ENCODE measurements around the gene KCNG2.

KCNG2 gene

DNA sequence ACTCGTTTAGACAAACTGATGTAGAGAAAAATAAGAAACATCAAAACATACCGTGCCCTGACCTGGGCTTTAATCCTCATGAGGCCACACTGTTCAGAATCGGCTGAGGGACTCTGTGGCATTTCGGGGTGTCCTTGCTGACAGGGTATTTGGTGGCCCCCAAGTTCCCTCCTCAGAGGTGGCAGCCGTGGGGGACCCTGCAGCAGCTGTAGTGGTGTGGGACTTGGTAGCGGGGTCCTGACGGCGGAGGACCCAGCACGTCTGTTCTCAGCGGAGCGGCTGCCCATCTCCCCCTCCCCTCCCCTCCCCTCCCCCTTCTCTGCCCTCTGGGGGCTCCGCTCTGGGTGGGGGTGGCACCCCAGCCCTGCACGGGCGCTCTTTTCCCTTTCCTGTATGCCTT lies 18.4 kb downstream of the KCNG2 start:
- Histone ChIP-seq H3K4me3 (ENCODE audit: low read length, poor library complexity, severe bottlenecking) (no peak overlapping the region), H3K27me3 (ENCODE audit: insufficient read depth, low read length, poor library complexity, severe bottlenecking) (no peaks in the 10 kb centered on the region), H3K9ac (ENCODE audit: low read depth, low read length, poor library complexity, severe bottlenecking) (no peak overlapping the region), H3K9me2 (replicated peaks; ENCODE audit: low read depth, low read length) (no peaks in the 10 kb centered on the region), H3K4me1 (ENCODE audit: insufficient read depth, low read length, poor library complexity, severe bottlenecking) (no peaks in the 10 kb centered on the region), H3K79me2 (ENCODE audit: insufficient read depth, low read length) (no peaks in the 10 kb centered on the region), H3K36me3 (ENCODE audit: insufficient read depth, low read length) (no peaks in the 10 kb centered on the region), H4K20me1 (ENCODE audit: insufficient read depth, low read length, poor library complexity, severe bottlenecking) (no peaks in the 10 kb centered on the region), H3F3A (ENCODE audit: low read depth) (no peaks in the 10 kb centered on the region), H3K4me2 (ENCODE audit: low read depth, low read length, poor library complexity, severe bottlenecking) (no peak overlapping the region), H3K9me3 (ENCODE audit: insufficient read depth, low read depth, low read length) (peaks cover 27% of the 10 kb centered on the region; the same call in 1 of the 2 replicates), H2AFZ (ENCODE audit: low read length) (no peak overlapping the region)
- no peak for TF ChIP-seq EZH2phosphoT487 (IDR thresholded peaks at IDR 0.05; ENCODE audit: borderline replicate concordance)
- TF ChIP-seq, protein P1, sequence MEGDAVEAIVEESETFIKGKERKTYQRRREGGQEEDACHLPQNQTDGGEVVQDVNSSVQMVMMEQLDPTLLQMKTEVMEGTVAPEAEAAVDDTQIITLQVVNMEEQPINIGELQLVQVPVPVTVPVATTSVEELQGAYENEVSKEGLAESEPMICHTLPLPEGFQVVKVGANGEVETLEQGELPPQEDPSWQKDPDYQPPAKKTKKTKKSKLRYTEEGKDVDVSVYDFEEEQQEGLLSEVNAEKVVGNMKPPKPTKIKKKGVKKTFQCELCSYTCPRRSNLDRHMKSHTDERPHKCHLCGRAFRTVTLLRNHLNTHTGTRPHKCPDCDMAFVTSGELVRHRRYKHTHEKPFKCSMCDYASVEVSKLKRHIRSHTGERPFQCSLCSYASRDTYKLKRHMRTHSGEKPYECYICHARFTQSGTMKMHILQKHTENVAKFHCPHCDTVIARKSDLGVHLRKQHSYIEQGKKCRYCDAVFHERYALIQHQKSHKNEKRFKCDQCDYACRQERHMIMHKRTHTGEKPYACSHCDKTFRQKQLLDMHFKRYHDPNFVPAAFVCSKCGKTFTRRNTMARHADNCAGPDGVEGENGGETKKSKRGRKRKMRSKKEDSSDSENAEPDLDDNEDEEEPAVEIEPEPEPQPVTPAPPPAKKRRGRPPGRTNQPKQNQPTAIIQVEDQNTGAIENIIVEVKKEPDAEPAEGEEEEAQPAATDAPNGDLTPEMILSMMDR (conservative IDR thresholded peaks at IDR 0.05; ENCODE audit: low read length) = no peak

DNA sequence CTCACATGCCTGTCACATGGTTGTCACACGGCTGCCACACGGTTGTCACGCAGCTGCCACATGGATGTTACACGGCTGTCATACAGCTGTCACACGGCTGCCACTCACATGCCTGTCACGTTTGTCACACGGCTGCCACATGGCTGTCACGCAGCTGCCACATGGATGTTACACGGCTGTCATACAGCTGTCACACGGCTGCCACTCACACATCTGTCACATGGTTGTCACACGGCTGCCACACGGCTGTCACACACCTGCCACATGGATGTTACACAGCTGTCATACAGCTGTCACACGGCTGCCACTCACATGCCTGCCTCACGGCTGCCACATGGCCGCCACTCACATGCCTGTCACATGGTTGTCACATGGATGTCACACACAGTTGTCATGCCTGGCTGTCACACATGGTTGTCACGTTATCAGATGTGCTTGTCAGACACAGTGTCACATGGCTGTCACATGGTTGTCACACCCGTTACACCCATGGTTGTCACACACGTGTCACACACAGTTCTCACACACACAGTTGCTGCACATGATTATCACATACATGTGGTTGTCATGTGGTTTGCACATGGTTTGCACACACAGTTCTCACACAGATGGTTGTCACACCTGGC lies 19.4 kb downstream of the KCNG2 start:
- Histone ChIP-seq H3K4me2 (ENCODE audit: low read depth, low read length, poor library complexity, severe bottlenecking) (no peak overlapping the region), H3K9me2 (replicated peaks; ENCODE audit: low read depth, low read length) (no peaks in the 10 kb centered on the region), H3K27me3 (ENCODE audit: insufficient read depth, low read length, poor library complexity, severe bottlenecking) (no peaks in the 10 kb centered on the region), H3K4me3 (ENCODE audit: low read length, poor library complexity, severe bottlenecking) (no peak overlapping the region), H3K36me3 (ENCODE audit: insufficient read depth, low read length) (no peaks in the 10 kb centered on the region), H4K20me1 (ENCODE audit: insufficient read depth, low read length, poor library complexity, severe bottlenecking) (no peaks in the 10 kb centered on the region), H3K9me3 (ENCODE audit: insufficient read depth, low read depth, low read length) (peaks cover 26% of the 10 kb centered on the region; the same call in 1 of the 2 replicates), H3K79me2 (ENCODE audit: insufficient read depth, low read length) (no peaks in the 10 kb centered on the region), H2AFZ (ENCODE audit: low read length) (no peak overlapping the region), H3K4me1 (ENCODE audit: insufficient read depth, low read length, poor library complexity, severe bottlenecking) (no peaks in the 10 kb centered on the region), H3K9ac (ENCODE audit: low read depth, low read length, poor library complexity, severe bottlenecking) (no peak overlapping the region), H3F3A (ENCODE audit: low read depth) (no peaks in the 10 kb centered on the region)
- TF ChIP-seq EZH2phosphoT487 (IDR thresholded peaks at IDR 0.05; ENCODE audit: borderline replicate concordance) = no peak
- TF ChIP-seq, protein P1 (conservative IDR thresholded peaks at IDR 0.05; ENCODE audit: low read length) = no peak

DNA sequence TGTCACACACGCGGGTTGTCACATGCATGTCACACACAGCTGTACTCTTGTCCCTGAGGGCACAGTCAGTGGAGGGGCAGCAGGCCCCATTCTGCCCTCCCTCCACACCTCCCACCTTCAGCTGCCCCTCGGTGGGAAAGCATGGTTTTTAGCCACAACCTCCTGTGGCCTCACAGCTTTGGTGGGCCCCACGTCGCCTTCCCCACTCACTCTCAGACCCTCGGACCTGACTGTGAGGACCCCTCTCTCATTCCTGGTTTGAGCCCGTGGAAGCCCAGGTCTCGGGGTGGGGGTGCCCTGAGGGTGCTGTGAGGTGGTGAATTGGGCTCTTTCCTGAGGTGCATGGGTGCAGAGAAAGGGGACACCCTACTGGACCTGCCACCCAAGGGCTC lies 19.9 kb downstream of the KCNG2 start:
- Histone ChIP-seq H4K20me1 (ENCODE audit: insufficient read depth, low read length, poor library complexity, severe bottlenecking) (no peaks in the 10 kb centered on the region), H3K9me3 (ENCODE audit: insufficient read depth, low read depth, low read length) (peaks cover 26% of the 10 kb centered on the region; the same call in 1 of the 2 replicates), H3K36me3 (ENCODE audit: insufficient read depth, low read length) (no peaks in the 10 kb centered on the region), H3K4me2 (ENCODE audit: low read depth, low read length, poor library complexity, severe bottlenecking) (no peak overlapping the region), H3K79me2 (ENCODE audit: insufficient read depth, low read length) (no peaks in the 10 kb centered on the region), H3K4me1 (ENCODE audit: insufficient read depth, low read length, poor library complexity, severe bottlenecking) (no peaks in the 10 kb centered on the region), H3K27me3 (ENCODE audit: insufficient read depth, low read length, poor library complexity, severe bottlenecking) (no peaks in the 10 kb centered on the region), H2AFZ (ENCODE audit: low read length) (no peak overlapping the region), H3K4me3 (ENCODE audit: low read length, poor library complexity, severe bottlenecking) (no peak overlapping the region), H3K9me2 (replicated peaks; ENCODE audit: low read depth, low read length) (no peaks in the 10 kb centered on the region), H3K9ac (ENCODE audit: low read depth, low read length, poor library complexity, severe bottlenecking) (no peak overlapping the region), H3F3A (ENCODE audit: low read depth) (no peaks in the 10 kb centered on the region)
- no peak for TF ChIP-seq EZH2phosphoT487 (IDR thresholded peaks at IDR 0.05; ENCODE audit: borderline replicate concordance)
- TF ChIP-seq, protein P1 (conservative IDR thresholded peaks at IDR 0.05; ENCODE audit: low read length) = no peak

Data from Loucy (cell line).